Activated naive CD8-positive, alpha-beta T cell treated with anti-CD3 and anti-CD28 coated beads, Interleukin-2, amount 10 ng/mL, durations not matched to agents 7 days and 5 days (primary cell): Measurements from ENCODE around the gene PRKCE. TPM values are rescaled to one million over a fixed set of nuclear protein-coding genes. Genes with fewer than 3 reads are reported as not detected.

Experiments used
- ATAC-seq: fragments of 150-1000 bp; cut with Tn5 transposase; one replicate; pipeline ENCODE4 v1.10.0; 2021; ENCODE audit warnings: low read depth, moderate library complexity
- POLR2A ChIA-PET: fragments of 350-600 bp; sonication (Branson Sonifier 250); formaldehyde crosslinking; loops from one replicate; lab custom pipeline; 2021; ENCODE audit warnings: antibody characterized with exemption; lab: Charles Lee
- DNase-seq: peaks from one replicate; pipeline ENCODE4 v3.0.0; 2021
- H3K27ac Mint-ChIP-seq: one replicate; pipeline ENCODE4 v1.8.0; 2022; ENCODE audit warnings: mild to moderate bottlenecking, mixed read lengths
- H3K27me3 Mint-ChIP-seq: one replicate; pipeline ENCODE4 v1.8.0; 2022; ENCODE audit warnings: mild to moderate bottlenecking, moderate library complexity, mixed read lengths
- H3K36me3 Mint-ChIP-seq: one replicate; pipeline ENCODE4 v1.8.0; 2021; ENCODE audit warnings: mild to moderate bottlenecking, mixed read lengths
- H3K4me1 Mint-ChIP-seq: one replicate; pipeline ENCODE4 v1.8.0; 2021; ENCODE audit warnings: mixed read lengths
- H3K4me3 Mint-ChIP-seq: one replicate; pipeline ENCODE4 v1.8.0; 2022; ENCODE audit warnings: mild to moderate bottlenecking, moderate library complexity, mixed read lengths
- H3K9me3 Mint-ChIP-seq: one replicate; pipeline ENCODE4 v1.8.0; 2021; ENCODE audit warnings: mixed read lengths
- total RNA-seq, 2 experiments: library from RNA; stranded (reverse); gene quantifications; one replicate each; pipeline ENCODE4 v1.2.3, GENCODE V29; 2021

Gene PRKCE
- total RNA-seq, 2 experiments from 2014 or later: 18.4 to 20.5 TPM

DNA sequence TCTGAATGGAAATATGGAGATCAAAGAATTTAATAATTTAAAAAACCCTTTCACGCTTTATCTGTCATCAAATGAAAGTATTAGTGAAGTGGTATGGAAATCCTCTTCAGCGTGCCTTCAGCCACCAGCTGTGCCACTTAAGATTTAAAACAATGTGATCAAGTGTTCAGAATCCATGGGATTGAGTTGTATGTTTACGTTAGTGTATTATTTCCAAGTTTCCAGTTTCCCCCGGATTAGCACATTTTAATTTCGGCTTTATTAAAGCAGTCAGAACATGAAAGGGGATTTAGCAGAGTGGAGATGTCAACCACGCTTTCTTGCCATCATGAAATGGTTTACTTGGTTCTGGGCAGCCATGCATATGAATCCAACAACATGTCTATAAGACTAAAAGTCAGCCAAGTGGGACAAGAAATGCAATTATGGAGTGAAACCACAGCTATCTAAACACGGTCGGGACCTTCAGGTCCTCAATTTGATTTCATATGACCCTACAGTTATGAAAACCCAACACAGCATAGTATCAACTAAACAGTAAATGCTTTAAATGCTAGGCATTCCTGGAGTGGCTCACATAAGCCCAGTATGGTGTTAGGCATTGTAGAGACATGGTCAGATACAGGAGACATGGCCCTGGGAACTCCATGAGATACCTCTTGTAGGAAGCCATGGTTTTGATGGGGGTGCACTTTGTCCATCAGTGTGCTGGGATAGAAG, 420.8 kb downstream of the PRKCE start:
- POLR2A ChIA-PET: no interaction called here
- Mint-ChIP-seq H3K9me3 (no peaks in the 10 kb centered on the region), H3K4me3 (no peak overlapping the region), H3K36me3 (no peaks in the 10 kb centered on the region), H3K27me3 (no peaks in the 10 kb centered on the region), H3K4me1 (peaks cover 2% of the 10 kb centered on the region), H3K27ac (no peak overlapping the region)
- no peak for ATAC-seq
- no peak for DNase-seq

DNA sequence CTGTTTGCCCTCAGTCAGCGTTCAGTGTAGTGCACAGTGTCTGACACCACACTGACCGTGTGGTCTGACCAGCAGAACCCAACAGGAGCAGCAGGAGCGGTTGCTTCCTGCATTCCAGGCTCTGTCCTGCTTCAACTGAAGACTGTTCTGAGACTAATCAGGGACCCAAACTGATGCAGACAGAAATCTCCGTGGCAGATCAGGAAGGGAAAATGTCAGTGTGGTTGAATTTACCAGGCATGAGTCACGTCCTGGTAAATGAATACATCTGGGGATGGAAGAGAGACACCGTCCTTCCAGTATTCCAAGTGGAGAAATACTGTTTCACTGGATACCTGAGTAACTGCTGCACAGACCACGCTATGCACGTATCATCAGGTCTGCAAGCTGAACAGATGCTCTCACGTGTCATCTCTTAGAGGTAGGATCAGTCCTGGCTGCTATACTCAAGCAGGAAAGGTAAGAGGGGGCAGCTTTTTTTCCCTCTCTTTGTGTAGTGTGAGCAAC, 422.1 kb downstream of the PRKCE start:
- no peak overlapping the region for H3K4me3 Mint-ChIP-seq
- H3K36me3 Mint-ChIP-seq: no peaks in the 10 kb centered on the region
- H3K27ac Mint-ChIP-seq: no peak overlapping the region
- H3K9me3 Mint-ChIP-seq: no peaks in the 10 kb centered on the region
- peaks cover 2% of the 10 kb centered on the region for H3K4me1 Mint-ChIP-seq
- DNase-seq (no peak), ATAC-seq (no peak)
- POLR2A ChIA-PET: no interaction called here
- H3K27me3 Mint-ChIP-seq: no peaks in the 10 kb centered on the region

DNA sequence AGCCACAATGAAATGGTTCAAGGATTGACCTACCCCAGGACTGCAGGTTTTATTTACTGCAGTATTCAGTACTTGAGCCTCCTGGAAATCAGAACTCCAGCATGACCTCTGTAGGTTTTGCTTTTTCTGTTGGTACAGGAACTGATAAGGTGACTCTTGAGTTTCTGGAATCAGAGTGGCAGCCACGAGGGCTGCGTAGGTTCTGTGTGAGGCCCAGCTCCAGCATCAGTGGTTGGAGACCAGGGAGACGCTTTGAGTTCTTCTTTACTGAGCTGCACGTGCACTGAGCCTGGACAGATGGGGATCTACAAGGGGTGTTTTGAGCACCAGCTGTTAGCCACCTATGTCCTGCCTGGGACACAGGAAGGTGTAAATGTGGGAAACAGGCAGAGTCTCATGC, 423.0 kb downstream of the PRKCE start:
- no peaks in the 10 kb centered on the region for H3K9me3 Mint-ChIP-seq
- H3K27me3 Mint-ChIP-seq: no peaks in the 10 kb centered on the region
- H3K4me3 Mint-ChIP-seq: no peak overlapping the region
- H3K27ac Mint-ChIP-seq: no peak overlapping the region
- no peaks in the 10 kb centered on the region for H3K36me3 Mint-ChIP-seq
- DNase-seq (no peak), ATAC-seq (no peak)
- POLR2A ChIA-PET: no interaction called here
- peaks cover 7% of the 10 kb centered on the region for H3K4me1 Mint-ChIP-seq

DNA sequence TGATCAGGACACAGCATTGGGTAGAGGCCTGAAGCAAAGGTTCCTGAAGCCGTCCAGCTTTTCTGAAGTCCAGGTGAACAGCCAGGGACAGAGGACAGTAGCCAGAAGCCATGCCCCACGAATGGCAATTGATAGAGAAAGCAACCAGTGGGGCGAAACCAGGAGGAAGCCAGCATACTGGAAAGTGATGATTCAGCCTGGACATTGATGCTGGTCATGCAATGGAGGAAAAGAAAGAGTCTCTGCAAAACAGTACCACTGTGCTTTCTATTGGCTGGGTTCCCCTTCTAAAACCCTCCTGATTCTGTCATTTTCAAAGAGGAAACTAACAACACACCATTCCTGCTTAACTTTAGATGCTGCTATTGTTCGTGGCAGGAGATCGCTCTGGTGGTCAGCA, 424.4 kb downstream of the PRKCE start:
- ATAC-seq: no peak
- Mint-ChIP-seq H3K4me1 (peaks cover 9% of the 10 kb centered on the region), H3K27me3 (no peaks in the 10 kb centered on the region), H3K9me3 (no peaks in the 10 kb centered on the region), H3K27ac (no peak overlapping the region), H3K36me3 (no peaks in the 10 kb centered on the region), H3K4me3 (no peak overlapping the region)
- POLR2A ChIA-PET: no interaction called here
- no peak for DNase-seq

DNA sequence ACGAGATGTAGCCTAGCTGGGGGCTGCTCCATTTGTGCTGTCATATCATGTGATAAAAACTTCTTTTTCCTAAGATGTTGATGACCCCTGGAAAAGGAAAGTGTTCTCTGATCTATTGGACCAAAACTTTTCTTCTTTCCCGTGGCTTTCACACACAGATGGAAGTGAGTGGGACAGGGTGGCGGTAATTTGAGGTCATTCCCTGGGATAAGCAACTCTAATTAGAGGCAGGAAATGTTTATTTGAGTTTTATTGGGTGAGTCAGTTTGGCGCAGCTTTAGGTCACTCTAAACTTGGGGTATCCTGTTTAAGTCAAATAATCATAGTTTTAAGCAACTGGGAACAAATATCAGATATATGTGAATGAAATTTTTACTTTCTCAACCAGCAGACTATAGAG, 424.8 kb downstream of the PRKCE start:
- no peak for ATAC-seq
- Mint-ChIP-seq H3K36me3 (no peaks in the 10 kb centered on the region), H3K9me3 (no peaks in the 10 kb centered on the region), H3K4me1 (peaks cover 9% of the 10 kb centered on the region), H3K27me3 (no peaks in the 10 kb centered on the region), H3K27ac (no peak overlapping the region), H3K4me3 (no peak overlapping the region)
- POLR2A ChIA-PET: no interaction called here
- DNase-seq: no peak

DNA sequence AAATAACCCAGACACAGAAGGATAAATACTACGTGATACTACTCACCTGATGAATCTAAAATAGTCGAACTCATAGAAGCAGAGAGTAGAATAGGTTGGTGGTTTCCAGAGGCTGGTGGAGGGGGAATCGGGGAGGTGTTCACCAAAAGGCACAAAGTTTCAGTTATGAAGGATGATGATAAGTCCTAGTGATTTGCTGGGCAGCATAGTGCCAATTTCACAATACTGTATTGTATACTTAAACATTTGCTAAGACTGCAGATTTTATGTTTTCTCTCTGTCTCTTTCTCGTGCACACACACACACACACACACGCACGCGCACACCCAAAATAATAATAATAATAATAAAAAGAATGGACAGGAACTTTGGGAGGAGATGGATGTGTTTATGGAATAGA, 425.4 kb downstream of the PRKCE start:
- no peak overlapping the region for H3K4me3 Mint-ChIP-seq
- peaks cover 2% of the 10 kb centered on the region for H3K36me3 Mint-ChIP-seq
- no peaks in the 10 kb centered on the region for H3K9me3 Mint-ChIP-seq
- peaks cover 9% of the 10 kb centered on the region for H3K4me1 Mint-ChIP-seq
- H3K27me3 Mint-ChIP-seq: no peaks in the 10 kb centered on the region
- ATAC-seq (no peak), DNase-seq (no peak)
- POLR2A ChIA-PET: no interaction called here
- no peak overlapping the region for H3K27ac Mint-ChIP-seq

DNA sequence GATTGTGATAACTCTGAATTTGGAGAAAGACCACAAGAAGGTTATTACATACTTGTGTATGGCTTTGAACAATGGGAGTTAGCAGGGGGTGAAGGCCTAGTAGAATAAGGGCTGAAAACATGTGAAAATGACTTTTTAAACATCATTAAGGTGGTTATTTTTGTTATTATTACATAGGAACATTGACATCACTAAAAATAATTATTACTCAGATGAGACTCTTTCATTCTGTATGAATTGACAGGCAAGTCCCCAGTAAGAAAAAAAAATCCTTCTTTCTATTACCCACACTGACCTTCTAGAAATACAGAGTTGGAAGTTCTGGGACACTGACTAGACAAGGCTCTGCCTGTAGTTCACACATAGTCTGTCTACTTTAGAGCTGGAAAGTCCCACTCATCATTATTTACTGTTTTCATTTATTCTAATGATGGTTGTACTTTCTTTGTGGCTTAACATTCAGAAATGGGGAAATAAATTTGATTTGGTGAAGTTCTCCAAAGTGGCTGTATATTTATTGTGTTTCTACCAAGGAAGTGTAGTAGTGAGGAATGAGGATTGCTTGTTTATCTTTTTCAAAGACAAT, 426.1 kb downstream of the PRKCE start:
- Mint-ChIP-seq H3K9me3 (no peaks in the 10 kb centered on the region), H3K27ac (no peak overlapping the region), H3K27me3 (no peaks in the 10 kb centered on the region), H3K4me3 (no peak overlapping the region), H3K36me3 (peaks cover 2% of the 10 kb centered on the region), H3K4me1 (peaks cover 16% of the 10 kb centered on the region)
- POLR2A ChIA-PET: no interaction called here
- ATAC-seq: no peak
- no peak for DNase-seq

DNA sequence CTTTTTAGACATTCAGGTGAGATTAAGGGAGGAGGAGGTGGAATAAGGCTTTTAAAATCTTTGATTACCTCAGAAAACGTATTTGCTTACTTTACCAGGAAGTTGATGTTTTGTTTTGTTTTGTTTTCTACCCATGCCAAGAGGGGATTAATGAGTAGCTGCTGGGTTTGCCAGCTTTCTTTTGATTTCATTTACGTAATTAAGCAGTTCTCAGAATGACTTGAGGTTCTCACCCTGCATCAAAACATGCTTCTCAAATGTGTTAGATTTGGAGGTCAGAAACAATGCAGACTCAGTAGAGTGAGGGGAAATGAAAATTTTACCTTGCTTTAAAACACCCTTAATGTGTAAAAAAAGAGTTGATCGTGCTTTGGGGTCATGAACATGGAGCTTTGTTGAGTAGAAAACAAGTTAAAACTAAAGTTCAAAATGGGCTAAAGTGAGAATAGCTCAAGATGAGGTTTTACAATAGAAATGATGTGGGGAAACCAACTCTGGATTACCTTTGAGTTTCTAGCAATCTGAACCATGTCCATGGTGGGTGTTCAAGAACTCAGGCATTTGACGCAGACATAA, 428.6 kb downstream of the PRKCE start:
- ATAC-seq (no peak), DNase-seq (no peak)
- H3K27me3 Mint-ChIP-seq: no peaks in the 10 kb centered on the region
- H3K36me3 Mint-ChIP-seq: peaks cover 2% of the 10 kb centered on the region
- POLR2A ChIA-PET: no interaction called here
- no peaks in the 10 kb centered on the region for H3K9me3 Mint-ChIP-seq
- H3K4me3 Mint-ChIP-seq: no peak overlapping the region
- H3K4me1 Mint-ChIP-seq: peaks cover 17% of the 10 kb centered on the region
- no peak overlapping the region for H3K27ac Mint-ChIP-seq

DNA sequence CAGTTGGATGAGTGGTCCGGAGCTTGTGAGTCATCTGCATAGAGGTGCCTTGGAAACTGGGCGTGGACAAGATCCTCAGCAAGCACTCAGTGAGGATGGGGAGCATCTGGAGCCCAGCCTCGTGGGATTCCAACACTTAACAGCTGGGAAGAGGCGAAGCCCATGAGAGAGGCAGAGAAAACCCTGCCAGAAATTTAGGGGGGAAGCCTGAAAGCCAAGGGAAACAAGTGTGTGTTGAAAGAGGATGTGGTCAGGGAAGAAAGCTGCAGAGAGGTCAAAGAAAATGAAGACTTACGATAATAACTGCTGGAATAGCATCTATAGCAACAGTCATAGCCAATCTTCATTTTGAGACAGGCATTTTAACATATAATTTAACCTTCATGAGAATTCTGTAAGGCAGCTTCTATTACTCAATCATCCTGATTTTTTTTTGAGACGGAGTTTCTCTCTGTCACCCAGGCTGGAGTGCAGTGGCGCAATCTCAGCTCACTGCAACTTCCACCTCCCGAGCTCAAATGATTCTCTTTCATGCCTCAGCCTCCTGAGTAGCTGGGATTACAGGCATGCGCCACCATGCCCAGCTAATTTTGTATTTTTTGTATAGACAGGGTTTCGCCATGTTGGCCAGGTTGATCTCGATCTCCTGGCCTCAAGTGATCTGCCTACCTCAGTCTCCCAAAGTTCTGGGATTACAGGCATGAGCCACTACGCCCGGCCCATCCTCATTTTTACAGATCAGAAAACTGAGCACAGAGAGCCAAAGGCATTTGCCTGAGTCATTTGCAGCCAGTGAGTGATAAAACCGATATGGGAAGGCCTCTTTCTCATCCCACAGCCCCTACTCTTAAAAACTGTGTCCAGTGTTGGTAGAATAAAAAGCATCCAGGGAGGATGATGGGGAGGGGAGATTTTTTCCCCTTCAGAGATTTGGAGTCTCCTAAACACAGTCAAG, 431.3 kb downstream of the PRKCE start:
- no peak for DNase-seq
- POLR2A ChIA-PET: no interaction called here
- Mint-ChIP-seq H3K9me3 (no peaks in the 10 kb centered on the region), H3K36me3 (peaks cover 9% of the 10 kb centered on the region), H3K4me1 (peaks cover 20% of the 10 kb centered on the region), H3K4me3 (peak overlapping the region; percentile 4), H3K27me3 (no peaks in the 10 kb centered on the region), H3K27ac (peak overlapping the region; percentile 0)
- no peak for ATAC-seq

DNA sequence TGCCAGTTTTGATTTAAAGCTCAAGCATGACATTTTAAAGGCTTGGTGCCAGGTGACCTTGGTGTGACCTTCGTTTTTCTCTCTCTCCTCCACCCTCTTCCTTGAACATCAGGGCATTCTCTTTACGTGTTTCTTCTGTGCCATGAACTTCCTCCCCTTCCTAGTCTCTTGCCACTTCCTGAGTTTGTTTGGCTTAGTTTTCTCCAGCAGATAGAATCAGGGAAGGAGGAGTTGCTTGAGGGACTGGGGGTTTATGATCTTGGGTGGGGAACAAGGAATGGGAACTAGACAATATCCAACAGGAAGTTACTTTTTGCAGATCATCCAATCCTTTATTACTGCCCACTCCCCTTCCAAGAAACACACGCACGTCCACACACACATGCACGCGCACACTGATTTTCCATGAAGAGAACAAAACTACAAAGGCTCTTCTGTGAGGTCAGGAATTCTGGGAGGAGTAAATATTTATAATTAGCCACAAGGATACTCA, 435.1 kb downstream of the PRKCE start:
- H3K27me3 Mint-ChIP-seq: no peaks in the 10 kb centered on the region
- H3K4me3 Mint-ChIP-seq: no peak overlapping the region
- DNase-seq (no peak), ATAC-seq (no peak)
- peaks cover 13% of the 10 kb centered on the region for H3K4me1 Mint-ChIP-seq
- peaks cover 19% of the 10 kb centered on the region for H3K36me3 Mint-ChIP-seq
- POLR2A ChIA-PET: no interaction called here
- no peaks in the 10 kb centered on the region for H3K9me3 Mint-ChIP-seq
- no peak overlapping the region for H3K27ac Mint-ChIP-seq

DNA sequence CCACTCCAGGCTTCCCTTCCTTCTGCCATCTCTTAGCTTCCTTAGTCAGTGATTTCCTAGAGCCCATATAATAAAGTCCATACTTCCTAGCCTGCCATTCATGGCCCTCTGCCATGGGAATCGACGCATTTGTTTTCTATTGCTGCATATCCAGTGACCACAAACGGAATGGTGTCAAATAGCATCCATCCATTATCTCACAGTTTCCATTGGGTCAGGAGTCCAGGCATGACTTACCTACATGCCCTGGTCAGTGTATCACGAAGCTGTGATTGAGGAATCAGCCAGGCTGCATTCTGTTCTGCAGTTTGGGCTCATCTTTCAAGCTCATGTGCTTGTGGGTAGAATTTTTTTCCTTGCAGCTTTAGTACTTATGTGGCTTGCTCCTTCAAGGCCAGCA, 436.0 kb downstream of the PRKCE start:
- peaks cover 11% of the 10 kb centered on the region for H3K4me1 Mint-ChIP-seq
- no peaks in the 10 kb centered on the region for H3K27me3 Mint-ChIP-seq
- no peaks in the 10 kb centered on the region for H3K9me3 Mint-ChIP-seq
- POLR2A ChIA-PET: no interaction called here
- H3K36me3 Mint-ChIP-seq: peaks cover 21% of the 10 kb centered on the region
- DNase-seq (no peak), ATAC-seq (no peak)
- H3K4me3 Mint-ChIP-seq: no peak overlapping the region
- no peak overlapping the region for H3K27ac Mint-ChIP-seq

DNA sequence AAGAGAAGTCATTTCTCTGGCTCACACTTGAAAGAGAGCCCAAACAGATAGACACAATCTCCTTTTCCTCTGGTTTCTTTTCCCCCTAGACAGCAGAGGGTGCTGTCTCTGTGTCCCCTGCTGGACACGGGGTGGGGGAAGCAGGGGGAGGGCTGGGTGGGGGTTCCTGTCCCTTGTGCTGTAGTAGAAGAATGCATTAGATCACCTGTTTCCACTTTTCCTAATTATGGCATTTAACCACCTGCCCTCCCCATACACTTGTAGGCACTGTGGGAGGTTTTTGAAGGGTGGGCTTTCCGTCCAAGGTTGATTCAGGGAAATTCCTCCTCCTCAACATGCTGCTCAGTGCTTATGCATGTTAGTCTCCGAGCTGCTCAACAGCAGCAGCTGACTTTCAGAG, 439.5 kb downstream of the PRKCE start:
- DNase-seq (no peak), ATAC-seq (no peak)
- Mint-ChIP-seq H3K27me3 (no peaks in the 10 kb centered on the region), H3K4me1 (peaks cover 6% of the 10 kb centered on the region), H3K4me3 (no peak overlapping the region), H3K9me3 (peaks cover 1% of the 10 kb centered on the region), H3K36me3 (peaks cover 32% of the 10 kb centered on the region), H3K27ac (no peak overlapping the region)
- POLR2A ChIA-PET: no interaction called here

DNA sequence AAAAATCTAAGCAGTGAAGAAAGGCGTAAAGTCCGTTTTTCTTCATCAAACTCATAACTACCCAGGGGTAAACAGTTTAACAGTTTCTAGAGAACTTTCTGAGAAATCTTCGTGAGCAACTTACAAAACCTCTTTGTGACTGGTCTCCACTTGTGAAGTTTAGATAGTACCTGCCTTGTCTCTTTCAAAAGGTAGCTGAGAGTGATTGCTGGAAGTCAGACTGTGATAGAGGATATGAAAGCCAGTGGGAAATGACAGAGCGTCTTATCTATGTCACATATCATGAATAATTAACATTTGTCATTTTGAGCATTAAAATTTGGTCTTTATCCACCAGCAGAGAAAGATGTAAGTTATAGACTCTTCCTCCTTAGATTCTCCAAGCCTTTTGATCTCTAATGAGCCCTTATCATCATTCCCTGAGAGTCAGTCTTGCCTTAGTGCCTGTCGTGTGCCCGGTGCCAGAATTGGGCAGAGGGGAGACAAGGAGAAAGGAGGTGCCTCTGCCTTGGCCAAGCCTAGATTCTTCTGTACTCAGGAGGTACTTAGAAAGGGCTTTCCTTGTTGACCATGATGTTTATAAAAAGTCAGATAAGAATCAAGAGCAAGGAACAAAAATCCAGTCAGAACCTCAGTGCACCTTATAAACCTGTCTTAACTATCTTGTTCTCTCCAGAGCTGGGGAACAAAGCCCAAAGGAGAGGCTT, 440.6 kb downstream of the PRKCE start:
- Mint-ChIP-seq H3K9me3 (peaks cover 1% of the 10 kb centered on the region), H3K27ac (no peak overlapping the region), H3K4me3 (no peak overlapping the region), H3K4me1 (peaks cover 4% of the 10 kb centered on the region), H3K36me3 (peaks cover 29% of the 10 kb centered on the region), H3K27me3 (no peaks in the 10 kb centered on the region)
- POLR2A ChIA-PET: no interaction called here
- ATAC-seq: no peak
- DNase-seq: no peak
